Fibroblast of lung (primary cell): Measurements from ENCODE around the gene CAPN12.

Source experiments
- EZH2 ChIP-seq: IDR thresholded peaks from 2 replicates; pipeline ENCODE4 v1.5.1; 2012; ENCODE audit warnings: low read length, control low read depth, mild to moderate bottlenecking; ENCODE audit errors: missing control alignments
- TF ChIP-seq, protein P1 (sequence below), 2 donors: IDR thresholded peaks in 1 of 2; conservative IDR thresholded peaks in 1 of 2; 1 replicate in 1 of 2; 2 replicates in 1 of 2; pipeline ENCODE4 v1.5.1; 2011 to 2012; ENCODE audit warnings: low read length in 2 of 2, control low read depth in 1 of 2, inconsistent platforms in 1 of 2, low read depth in 1 of 2, mild to moderate bottlenecking in 1 of 2

DNA sequence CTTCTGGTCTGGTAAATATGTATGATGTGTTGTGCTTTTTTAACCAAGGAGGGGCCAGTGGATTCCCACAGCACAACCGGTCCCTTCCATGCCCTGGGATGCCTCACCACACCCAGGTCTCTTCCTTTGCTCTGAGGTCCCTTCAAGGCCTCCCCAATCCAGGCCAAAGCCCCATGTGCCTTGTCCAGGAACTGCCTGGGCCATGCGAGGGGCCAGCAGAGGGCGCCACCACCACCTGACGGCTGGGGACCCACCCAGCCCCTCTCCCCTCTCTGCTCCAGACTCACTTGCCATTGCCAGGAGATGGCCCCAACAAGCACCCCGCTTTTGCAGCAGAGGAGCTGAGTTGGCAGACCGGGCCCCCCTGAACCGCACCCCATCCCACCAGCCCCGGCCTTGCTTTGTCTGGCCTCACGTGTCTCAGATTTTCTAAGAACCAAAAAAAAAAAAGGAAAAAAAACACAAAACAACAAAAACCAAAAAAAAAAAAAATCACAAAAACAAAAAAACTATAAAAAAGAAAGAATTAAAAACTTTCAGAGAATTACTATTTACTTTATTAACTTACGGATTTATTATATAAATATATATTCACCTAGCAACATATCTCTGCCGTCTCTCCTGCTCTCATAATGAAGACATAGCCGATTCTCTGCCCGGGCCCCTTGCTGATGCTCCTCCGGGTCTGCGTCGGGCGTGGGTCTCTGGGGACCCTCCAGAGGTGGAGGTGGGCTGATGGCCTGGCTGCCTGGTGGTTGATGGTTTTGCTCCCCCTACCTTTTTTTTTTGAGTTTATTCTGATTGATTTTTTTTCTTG, 14.4 kb downstream of the CAPN12 start:
- TF ChIP-seq, protein P1, sequence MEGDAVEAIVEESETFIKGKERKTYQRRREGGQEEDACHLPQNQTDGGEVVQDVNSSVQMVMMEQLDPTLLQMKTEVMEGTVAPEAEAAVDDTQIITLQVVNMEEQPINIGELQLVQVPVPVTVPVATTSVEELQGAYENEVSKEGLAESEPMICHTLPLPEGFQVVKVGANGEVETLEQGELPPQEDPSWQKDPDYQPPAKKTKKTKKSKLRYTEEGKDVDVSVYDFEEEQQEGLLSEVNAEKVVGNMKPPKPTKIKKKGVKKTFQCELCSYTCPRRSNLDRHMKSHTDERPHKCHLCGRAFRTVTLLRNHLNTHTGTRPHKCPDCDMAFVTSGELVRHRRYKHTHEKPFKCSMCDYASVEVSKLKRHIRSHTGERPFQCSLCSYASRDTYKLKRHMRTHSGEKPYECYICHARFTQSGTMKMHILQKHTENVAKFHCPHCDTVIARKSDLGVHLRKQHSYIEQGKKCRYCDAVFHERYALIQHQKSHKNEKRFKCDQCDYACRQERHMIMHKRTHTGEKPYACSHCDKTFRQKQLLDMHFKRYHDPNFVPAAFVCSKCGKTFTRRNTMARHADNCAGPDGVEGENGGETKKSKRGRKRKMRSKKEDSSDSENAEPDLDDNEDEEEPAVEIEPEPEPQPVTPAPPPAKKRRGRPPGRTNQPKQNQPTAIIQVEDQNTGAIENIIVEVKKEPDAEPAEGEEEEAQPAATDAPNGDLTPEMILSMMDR (conservative IDR thresholded peaks at IDR 0.05 in 1 of 2, IDR thresholded peaks at IDR 0.05 in 1 of 2; ENCODE audit: low read depth in 1 of 2, low read length in 2 of 2): peak; percentile 66 to 82
- no peak for TF ChIP-seq EZH2
